HepG2 (cell line): ENCODE data around the gene ABL2. TPM values are rescaled to one million over a fixed set of nuclear protein-coding genes. Genes with fewer than 3 reads are reported as not detected.

Experiments used
- ATAC-seq: fragments of 200-7000 bp; cut with Tn5 transposase; 3 replicates; pipeline ENCODE4 v1.9.1; 2020; ENCODE audit warnings: mild to moderate bottlenecking, moderate library complexity
- BruUV-seq: library from RNA; stranded (reverse); fragments of 400-500 nt; replicated peaks from 2 replicates; lab custom pipeline; 2021; lab: Mats Ljungman, UMichigan
- CTCF ChIA-PET: fragments of 300-600 bp; formaldehyde crosslinking; extraction: SDS; loops from one replicate; lab custom pipeline; 2021; ENCODE audit warnings: low total read pairs, inconsistent platforms, low intra/inter-chr PET ratio; lab: Yijun Ruan, JAX
- POLR2A ChIA-PET: fragments of 350-600 bp; sonication (Branson Sonifier 250); formaldehyde crosslinking; loops from one replicate; lab custom pipeline; 2020; ENCODE audit warnings: antibody characterized with exemption, inconsistent platforms; lab: Yijun Ruan, JAX
- DNase-seq: peaks from one replicate; pipeline ENCODE4 v3.0.0-alpha.2; 2015; ENCODE audit warnings: low spot score
- FAIRE-seq: peaks from 3 replicates; lab custom pipeline; 2011; peaks lifted over from hg19 to GRCh38; lab: Jason Lieb, UNC
- H2AFZ ChIP-seq: one replicate; pipeline ENCODE4 v1.6.1; 2011; ENCODE audit warnings: low read length, inconsistent platforms
- H3K27ac ChIP-seq: fragments of 300-600 bp; 3 replicates; pipeline ENCODE4 v1.8.0; 2011; ENCODE audit warnings: mixed run types, mild to moderate bottlenecking, mixed read lengths, low read length, inconsistent platforms; ENCODE audit not compliant: insufficient read depth; ENCODE audit errors: extremely low read length
- H3K27me3 ChIP-seq, 2 experiments: fragments of 200-600 bp in 1 of 2; 2 replicates in 1 of 2; 3 replicates in 1 of 2; pipeline versions ENCODE4 v1.6.0 to v1.8.0; 2011; ENCODE audit warnings: low read length in 2 of 2, mild to moderate bottlenecking in 2 of 2, moderate library complexity in 2 of 2, inconsistent platforms in 1 of 2; ENCODE audit not compliant: insufficient read depth in 2 of 2, control insufficient read depth in 1 of 2
- H3K36me3 ChIP-seq, 2 experiments: fragments of 200-600 bp in 1 of 2; replicated peaks in 1 of 2; 2 replicates in 1 of 2; 3 replicates in 1 of 2; pipeline versions ENCODE4 v1.5.1 to v1.8.0; 2011; ENCODE audit warnings: low read length in 2 of 2, inconsistent platforms in 1 of 2; ENCODE audit not compliant: insufficient read depth in 2 of 2, control insufficient read depth in 1 of 2
- H3K4me1 ChIP-seq: 2 replicates; pipeline ENCODE4 v1.5.1; 2012; ENCODE audit warnings: low read length, inconsistent platforms; ENCODE audit not compliant: insufficient read depth
- H3K4me2 ChIP-seq: 2 replicates; pipeline ENCODE4 v1.6.0; 2011; ENCODE audit warnings: low read depth, low read length, inconsistent platforms
- H3K4me3 ChIP-seq, 3 experiments: fragments of 200-600 bp in 1 of 3; sonication (generic), shearing (Covaris generic) in 1 of 3; replicated peaks in 1 of 3; 2 replicates each; pipeline ENCODE4 v1.5.1; 2011 to 2016; ENCODE audit warnings: low read length in 3 of 3, inconsistent platforms in 2 of 3, low read depth in 2 of 3, mild to moderate bottlenecking in 2 of 3, control low read depth in 1 of 3, mixed read lengths in 1 of 3; ENCODE audit not compliant: insufficient read depth in 1 of 3
- H3K79me2 ChIP-seq: one replicate; pipeline ENCODE4 v1.6.1; 2011; ENCODE audit warnings: low read length, inconsistent platforms; ENCODE audit not compliant: insufficient read depth
- H3K9ac ChIP-seq: 2 replicates; pipeline ENCODE4 v1.6.0; 2011; ENCODE audit warnings: mild to moderate bottlenecking, low read depth, low read length, inconsistent platforms; ENCODE audit not compliant: insufficient read depth
- H3K9me3 ChIP-seq: 2 replicates; pipeline ENCODE4 v1.5.1; 2012; ENCODE audit warnings: mild to moderate bottlenecking, low read length
- H4K20me1 ChIP-seq: 2 replicates; pipeline ENCODE4 v1.6.0; 2011; ENCODE audit warnings: inconsistent platforms, mild to moderate bottlenecking, low read length, moderate library complexity; ENCODE audit not compliant: insufficient read depth
- FOXC1 ChIP-seq: sonication (generic); formaldehyde crosslinking; IDR thresholded peaks from 2 replicates; pipeline ENCODE4 v1.8.0; 2022; ENCODE audit warnings: mild to moderate bottlenecking, missing genetic modification reagents, borderline replicate concordance
- MAFG ChIP-seq: sonication (generic); formaldehyde crosslinking; IDR thresholded peaks from 2 replicates; pipeline ENCODE4 v1.5.1; 2020; ENCODE audit warnings: mild to moderate bottlenecking, missing genetic modification reagents
- MTA3 ChIP-seq: sonication (generic); formaldehyde crosslinking; IDR thresholded peaks from 2 replicates; pipeline ENCODE4 v1.4.0; 2020; ENCODE audit warnings: missing genetic modification reagents
- MXD4 ChIP-seq: IDR thresholded peaks from 2 replicates; pipeline ENCODE4 v1.6.1; 2016; ENCODE audit warnings: mild to moderate bottlenecking, missing biosample characterization, missing genetic modification reagents
- NFAT5 ChIP-seq: sonication (generic); formaldehyde crosslinking; IDR thresholded peaks from 2 replicates; pipeline ENCODE4 v1.4.0; 2020; ENCODE audit warnings: missing genetic modification reagents
- SALL1 ChIP-seq: sonication (generic); formaldehyde crosslinking; IDR thresholded peaks from 2 replicates; pipeline ENCODE4 v1.8.0; 2022; ENCODE audit warnings: mild to moderate bottlenecking, missing genetic modification reagents
- SETDB1 ChIP-seq: sonication (generic); formaldehyde crosslinking; IDR thresholded peaks from 2 replicates; pipeline ENCODE4 v1.5.1; 2020; ENCODE audit warnings: missing genetic modification reagents, mild to moderate bottlenecking, borderline replicate concordance
- SIX1 ChIP-seq: sonication (generic); formaldehyde crosslinking; IDR thresholded peaks from 2 replicates; pipeline ENCODE4 v1.4.0; 2020; ENCODE audit warnings: missing genetic modification reagents, borderline replicate concordance
- ZBTB3 ChIP-seq: sonication (generic); formaldehyde crosslinking; IDR thresholded peaks from 2 replicates; pipeline ENCODE4 v1.4.0; 2020; ENCODE audit warnings: low read depth, mild to moderate bottlenecking, moderate library complexity, missing genetic modification reagents, borderline replicate concordance
- ZNF263 ChIP-seq: sonication (generic); formaldehyde crosslinking; IDR thresholded peaks from 2 replicates; pipeline ENCODE4 v1.4.0; 2020; ENCODE audit warnings: missing genetic modification reagents
- ZNF674 ChIP-seq: sonication (generic); formaldehyde crosslinking; IDR thresholded peaks from 2 replicates; pipeline ENCODE4 v1.5.0; 2020; ENCODE audit warnings: low read depth, mild to moderate bottlenecking, missing genetic modification reagents
- ZNF792 ChIP-seq: IDR thresholded peaks from 2 replicates; pipeline ENCODE4 v1.6.1; 2016
- WGBS: methylation state at CpG from one replicate; pipeline ENCODE4 v1.1.6; 2017; ENCODE audit warnings: low lambda C conversion rate; 5-methylcytosine and 5-hydroxymethylcytosine counted together
- in situ Hi-C: cut with HindIII; loops from 2 replicates; pipeline ENCODE4 v1.10.0; 2017; ENCODE audit warnings: low pct_unique_long_range_greater_than_20kb; ENCODE audit not compliant: extremely low pct_ligation_motif_present
- intact Hi-C: fragments of 100-400 bp; cut with micrococcal nuclease; formaldehyde crosslinking; loops from one replicate; pipeline ENCODE4 v1.10.0; 2022; ENCODE audit not compliant: unreplicated experiment
- polyA plus RNA-seq, 8 experiments: library from polyadenylated mRNA; depleted of rRNA in 3 of 8; stranded (reverse) in 7 of 8; unstranded in 1 of 8; fragments of >200 nt; fragmentation: Illumina TruSeq in 4 of 8; extraction: Trizol in 4 of 8; gene quantifications; 2 replicates each; pipeline versions ENCODE4 v1.2.1 to v1.2.3, GENCODE V29; 2011 to 2016; ENCODE audit warnings: low read depth in 4 of 8, missing spikeins in 1 of 8, mixed read lengths in 1 of 8; ENCODE audit not compliant: insufficient read depth in 1 of 8
- total RNA-seq, 5 experiments: library from RNA; depleted of rRNA; stranded (reverse); fragments of >200 nt; fragmentation: Illumina TruSeq; extraction: Trizol; gene quantifications; 2 replicates each; pipeline ENCODE4 v1.2.3, GENCODE V29; 2016; ENCODE audit warnings: low read depth in 1 of 5
- TF ChIP-seq, protein P1 (sequence below): sonication (generic); formaldehyde crosslinking; IDR thresholded peaks from 2 replicates; pipeline ENCODE4 v1.9.0; 2021; ENCODE audit warnings: missing genetic modification reagents, borderline replicate concordance

ABL2 gene
- total and polyA plus RNA-seq, 2 of the 13 experiments (the other 11 are each of a cell fraction or from before 2014, with no cell fraction given) = 5.8 to 6.0 TPM

GRCh38 chr1:179124873-179125272 lies 104.6 kb downstream of the ABL2 start:
- FAIRE-seq (no peak), ATAC-seq (no peak), DNase-seq (no peak)
- H4K20me1 ChIP-seq = no peaks in the 10 kb centered on the region
- ChIA-PET CTCF (no interaction called here), POLR2A (no interaction called here)
- no peak overlapping the region for H3K4me2 ChIP-seq
- H3K79me2 ChIP-seq = no peaks in the 10 kb centered on the region
- H3K27ac ChIP-seq = no peak overlapping the region
- no peak overlapping the region for H3K4me3 ChIP-seq
- TF ChIP-seq NFAT5 (CRISPR knock-in tag) (no peak), SETDB1 (CRISPR knock-in tag) (no peak), MXD4 (CRISPR knock-in tag) (no peak), MAFG (no peak), ZNF263 (CRISPR knock-in tag) (no peak), ZNF792 (CRISPR knock-in tag) (no peak), SIX1 (CRISPR knock-in tag) (no peak), ZBTB3 (CRISPR knock-in tag) (no peak), FOXC1 (CRISPR knock-in tag) (no peak), SALL1 (CRISPR knock-in tag) (no peak), ZNF674 (CRISPR knock-in tag) (no peak), MTA3 (CRISPR knock-in tag) (no peak)
- TF ChIP-seq, protein P1, sequence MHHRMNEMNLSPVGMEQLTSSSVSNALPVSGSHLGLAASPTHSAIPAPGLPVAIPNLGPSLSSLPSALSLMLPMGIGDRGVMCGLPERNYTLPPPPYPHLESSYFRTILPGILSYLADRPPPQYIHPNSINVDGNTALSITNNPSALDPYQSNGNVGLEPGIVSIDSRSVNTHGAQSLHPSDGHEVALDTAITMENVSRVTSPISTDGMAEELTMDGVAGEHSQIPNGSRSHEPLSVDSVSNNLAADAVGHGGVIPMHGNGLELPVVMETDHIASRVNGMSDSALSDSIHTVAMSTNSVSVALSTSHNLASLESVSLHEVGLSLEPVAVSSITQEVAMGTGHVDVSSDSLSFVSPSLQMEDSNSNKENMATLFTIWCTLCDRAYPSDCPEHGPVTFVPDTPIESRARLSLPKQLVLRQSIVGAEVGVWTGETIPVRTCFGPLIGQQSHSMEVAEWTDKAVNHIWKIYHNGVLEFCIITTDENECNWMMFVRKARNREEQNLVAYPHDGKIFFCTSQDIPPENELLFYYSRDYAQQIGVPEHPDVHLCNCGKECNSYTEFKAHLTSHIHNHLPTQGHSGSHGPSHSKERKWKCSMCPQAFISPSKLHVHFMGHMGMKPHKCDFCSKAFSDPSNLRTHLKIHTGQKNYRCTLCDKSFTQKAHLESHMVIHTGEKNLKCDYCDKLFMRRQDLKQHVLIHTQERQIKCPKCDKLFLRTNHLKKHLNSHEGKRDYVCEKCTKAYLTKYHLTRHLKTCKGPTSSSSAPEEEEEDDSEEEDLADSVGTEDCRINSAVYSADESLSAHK (CRISPR knock-in tag) = no peak
- peaks cover 9% of the 10 kb centered on the region for H3K4me1 ChIP-seq
- no peak overlapping the region for H2AFZ ChIP-seq
- in situ Hi-C loops = loop anchor here (5.0 to 10.0 kb wide), 2 partner anchors 72 to 170 kb away; partner anchors contain the start of gene SOAT1
- peaks cover 5 to 32% of the 10 kb centered on the region in 2 experiments; a peak in 4 of 5 replicates for H3K36me3 ChIP-seq
- 91% methylated on average over 1 of the region's 1 CpG for WGBS
- no peaks in the 10 kb centered on the region for H3K27me3 ChIP-seq
- intact Hi-C loops = loop anchor here (5.0 kb wide), 1 partner anchor 48 kb away; no protein-coding TSS in a partner anchor
- BruUV-seq = no TSS peak
- no peaks in the 10 kb centered on the region for H3K9me3 ChIP-seq
- no peak overlapping the region for H3K9ac ChIP-seq
